Astrocyte (in vitro differentiated cells and primary cell): ENCODE data around the gene B4GALT4. TPM values are rescaled to one million over a fixed set of nuclear protein-coding genes. Genes with fewer than 3 reads are reported as not detected.

ENCODE experiments used
- DNase-seq: peaks from one replicate; pipeline ENCODE4 v3.0.0-alpha.2; 2010; ENCODE audit warnings: low read depth
- FAIRE-seq: peaks from 2 replicates; lab custom pipeline; 2011; peaks lifted over from hg19 to GRCh38; lab: Jason Lieb, UNC
- H2AFZ ChIP-seq: 2 replicates; pipeline ENCODE4 v1.6.0; 2012; ENCODE audit warnings: low read depth, low read length, inconsistent platforms
- H3K27ac ChIP-seq: 2 replicates; pipeline ENCODE4 v1.5.1; 2011; ENCODE audit warnings: low read depth, low read length, inconsistent platforms
- H3K27me3 ChIP-seq: 2 replicates; pipeline ENCODE4 v1.6.0; 2011; ENCODE audit warnings: low read length, inconsistent platforms; ENCODE audit not compliant: insufficient read depth
- H3K36me3 ChIP-seq: 2 replicates; pipeline ENCODE4 v1.5.1; 2011; ENCODE audit warnings: low read length, inconsistent platforms; ENCODE audit not compliant: insufficient read depth
- H3K4me1 ChIP-seq: 2 replicates; pipeline ENCODE4 v1.5.1; 2011; ENCODE audit warnings: low read length, inconsistent platforms; ENCODE audit not compliant: insufficient read depth
- H3K4me2 ChIP-seq: 2 replicates; pipeline ENCODE4 v1.6.0; 2012; ENCODE audit warnings: low read length, inconsistent platforms
- H3K4me3 ChIP-seq: 2 replicates; pipeline ENCODE4 v1.5.1; 2011; ENCODE audit warnings: low read depth, mild to moderate bottlenecking, low read length, inconsistent platforms; ENCODE audit not compliant: insufficient read depth
- H3K79me2 ChIP-seq: 2 replicates; pipeline ENCODE4 v1.6.0; 2012; ENCODE audit warnings: mild to moderate bottlenecking, low read length, inconsistent platforms; ENCODE audit not compliant: insufficient read depth
- H3K9ac ChIP-seq: 2 replicates; pipeline ENCODE4 v1.6.0; 2012; ENCODE audit warnings: mild to moderate bottlenecking, low read length, inconsistent platforms
- H3K9me3 ChIP-seq: 2 replicates; pipeline ENCODE4 v1.5.1; 2012; ENCODE audit warnings: low read depth, mild to moderate bottlenecking, low read length, inconsistent platforms; ENCODE audit not compliant: insufficient read depth
- H4K20me1 ChIP-seq: 2 replicates; pipeline ENCODE4 v1.6.0; 2012; ENCODE audit warnings: low read length, inconsistent platforms; ENCODE audit not compliant: insufficient read depth
- H3K27ac Mint-ChIP-seq: one replicate; pipeline ENCODE4 v1.8.0; 2021; ENCODE audit warnings: mild to moderate bottlenecking, mixed read lengths; ENCODE audit not compliant: unreplicated experiment
- H3K27me3 Mint-ChIP-seq: one replicate; pipeline ENCODE4 v1.8.0; 2021; ENCODE audit warnings: low read depth, mixed read lengths; ENCODE audit not compliant: unreplicated experiment
- H3K36me3 Mint-ChIP-seq: one replicate; pipeline ENCODE4 v1.8.0; 2021; ENCODE audit warnings: low read depth, mixed read lengths; ENCODE audit not compliant: unreplicated experiment
- H3K4me1 Mint-ChIP-seq: one replicate; pipeline ENCODE4 v1.8.0; 2021; ENCODE audit warnings: low read depth, mixed read lengths; ENCODE audit not compliant: unreplicated experiment
- H3K4me3 Mint-ChIP-seq: one replicate; pipeline ENCODE4 v1.8.0; 2021; ENCODE audit warnings: mild to moderate bottlenecking, moderate library complexity, mixed read lengths; ENCODE audit not compliant: unreplicated experiment
- H3K9me3 Mint-ChIP-seq: one replicate; pipeline ENCODE4 v1.8.0; 2021; ENCODE audit warnings: mild to moderate bottlenecking, mixed read lengths; ENCODE audit not compliant: unreplicated experiment
- CTCF ChIP-seq: IDR thresholded peaks from 2 replicates; pipeline ENCODE4 v1.5.1; 2011; ENCODE audit warnings: low read depth, mild to moderate bottlenecking, inconsistent platforms, low read length, moderate library complexity; ENCODE audit not compliant: insufficient read depth
- EZH2 ChIP-seq: IDR thresholded peaks from 2 replicates; pipeline ENCODE4 v1.6.1; 2012; ENCODE audit warnings: mild to moderate bottlenecking, low read length, inconsistent platforms; ENCODE audit not compliant: insufficient read depth
- total RNA-seq: library from RNA; stranded (reverse); gene quantifications from 2 replicates; pipeline ENCODE4 v1.2.1, GENCODE V29; 2021

Gene B4GALT4
- total RNA-seq, 1 donor from 2014 or later = 36.7 TPM

- H3K27ac Mint-ChIP-seq = no peak overlapping the region
- no peaks in the 10 kb centered on the region for H3K27me3 ChIP-seq
- H3K27me3 Mint-ChIP-seq = no peaks in the 10 kb centered on the region
- FAIRE-seq (no peak), DNase-seq (no peak)
- H3K79me2 ChIP-seq = no peaks in the 10 kb centered on the region
- peaks cover 27% of the 10 kb centered on the region for H3K36me3 ChIP-seq
- no peaks in the 10 kb centered on the region for H3K9me3 Mint-ChIP-seq
- no peak overlapping the region for H3K4me3 ChIP-seq
- H3K4me2 ChIP-seq = no peak overlapping the region
- TF ChIP-seq CTCF (no peak), EZH2 (no peak)
- no peak overlapping the region for H2AFZ ChIP-seq
- peaks cover 5% of the 10 kb centered on the region for H4K20me1 ChIP-seq
- H3K4me1 Mint-ChIP-seq = no peaks in the 10 kb centered on the region
- H3K36me3 Mint-ChIP-seq = peaks cover 25% of the 10 kb centered on the region
- no peaks in the 10 kb centered on the region for H3K4me1 ChIP-seq
- no peak overlapping the region for H3K9ac ChIP-seq
- H3K4me3 Mint-ChIP-seq = no peak overlapping the region
- H3K9me3 ChIP-seq = no peaks in the 10 kb centered on the region
- no peak overlapping the region for H3K27ac ChIP-seq
Measured at GRCh38 chr3:119229190-119229589, 11.5 kb downstream of the B4GALT4 start.

- Histone ChIP-seq H3K9ac (no peak overlapping the region), H3K4me2 (no peak overlapping the region), H3K4me1 (no peaks in the 10 kb centered on the region), H2AFZ (no peak overlapping the region), H3K9me3 (no peaks in the 10 kb centered on the region), H3K27me3 (no peaks in the 10 kb centered on the region), H3K79me2 (no peaks in the 10 kb centered on the region), H3K36me3 (peaks cover 27% of the 10 kb centered on the region), H4K20me1 (peaks cover 5% of the 10 kb centered on the region), H3K4me3 (no peak overlapping the region), H3K27ac (no peak overlapping the region)
- TF ChIP-seq EZH2 (no peak), CTCF (no peak)
- H3K36me3 Mint-ChIP-seq = peaks cover 24% of the 10 kb centered on the region
- H3K27me3 Mint-ChIP-seq = no peaks in the 10 kb centered on the region
- no peaks in the 10 kb centered on the region for H3K9me3 Mint-ChIP-seq
- no peak for FAIRE-seq
- no peak overlapping the region for H3K4me3 Mint-ChIP-seq
- H3K27ac Mint-ChIP-seq = no peak overlapping the region
- H3K4me1 Mint-ChIP-seq = no peaks in the 10 kb centered on the region
- DNase-seq = no peak
Measured at GRCh38 chr3:119228373-119229145, 12.1 kb downstream of the B4GALT4 start.
